Adrenal gland (tissue), 12 donors: ENCODE measurements around the gene RET. TPM values are rescaled to one million over a fixed set of nuclear protein-coding genes. Genes with fewer than 3 reads are reported as not detected.

Source experiments
- DNase-seq, 7 donors: peaks; one replicate each; pipeline ENCODE4 v3.0.0-alpha.2; 2019 to 2020
- H3K27ac ChIP-seq, 5 donors: fragments of 200-600 bp; sonication (generic) in 4 of 5; 1 replicate in 3 of 5; 2 replicates in 2 of 5; pipeline versions ENCODE4 v1.5.1 to v1.8.0; 2016 to 2020; ENCODE audit warnings: mild to moderate bottlenecking in 1 of 5
- H3K27me3 ChIP-seq: fragments of 200-600 bp; 2 replicates; pipeline ENCODE4 v1.8.0; 2021
- H3K36me3 ChIP-seq, 2 donors: fragments of 200-600 bp; replicated peaks in 1 of 2; 1 replicate in 1 of 2; 2 replicates in 1 of 2; pipeline versions ENCODE4 v1.5.1 to v1.8.0; 2018 to 2022
- H3K4me1 ChIP-seq, 2 donors: fragments of 200-600 bp; replicated peaks in 1 of 2; 1 replicate in 1 of 2; 2 replicates in 1 of 2; pipeline versions ENCODE4 v1.5.1 to v1.8.0; 2018 to 2021
- H3K4me3 ChIP-seq, 4 donors: fragments of 200-600 bp; sonication (generic) in 3 of 4; one replicate each; pipeline ENCODE4 v1.5.1; 2016 to 2018
- H3K9me3 ChIP-seq, 3 donors: fragments of 200-600 bp; sonication (generic) in 1 of 3; replicated peaks in 1 of 3; 1 replicate in 2 of 3; 2 replicates in 1 of 3; pipeline versions ENCODE4 v1.5.1 to v1.8.0; 2016 to 2021
- POLR2A ChIP-seq, 2 donors: fragments of 450-650 bp; IDR thresholded peaks; one replicate each; pipeline ENCODE4 v1.6.1; 2017; ENCODE audit warnings: antibody characterized with exemption in 2 of 2, mild to moderate bottlenecking in 2 of 2, moderate library complexity in 1 of 2
- WGBS, 4 donors: extraction: QIAGEN DNeasy Blood & Tissue Kit in 2 of 4; methylation state at CpG; one replicate each; pipeline versions ENCODE4 v1.1.5 to v1.1.7; 2013 to 2017; 5-methylcytosine and 5-hydroxymethylcytosine counted together
- intact Hi-C, 2 donors: fragments of 100-400 bp; cut with DNase I; formaldehyde crosslinking; loops; one replicate each; pipeline versions ENCODE4 v1.14.1 to v1.15.0; 2022 to 2023
- polyA plus RNA-seq, 3 donors: library from polyadenylated mRNA; stranded (reverse); fragments of 200-250 nt in 2 of 3; fragments of 350-450 nt in 1 of 3; fragmentation: Illumina TruSeq in 1 of 3; extraction: RNeasy Lipid Tissue Mini Kit (QIAGEN cat#74804) in 1 of 3; gene quantifications; one replicate each; pipeline ENCODE4 v1.2.3, GENCODE V29; 2013 to 2014
- total RNA-seq, 9 donors: library from RNA; depleted of rRNA in 4 of 9; stranded (reverse); fragments of >200 nt in 4 of 9; fragments of 120-200 nt in 1 of 9; fragmentation: NEBNext Ultra II Directional in 1 of 9; extraction: Animal tissue kit (Norgen Biotek cat#: 25700) in 1 of 9; gene quantifications; one replicate each; pipeline versions ENCODE4 v1.1.0 to v1.2.4, GENCODE V29; 2013 to 2023
- TF ChIP-seq, protein P1 (sequence below), 6 experiments: fragments of 450-650 bp in 4 of 6; fragments of 200-600 bp in 2 of 6; sonication (generic) in 1 of 6; IDR thresholded peaks; 1 replicate in 5 of 6; 2 replicates in 1 of 6; pipeline versions ENCODE4 v1.5.1 to v1.8.0; 2016 to 2021; ENCODE audit warnings: antibody characterized with exemption in 6 of 6, mild to moderate bottlenecking in 2 of 6, moderate library complexity in 1 of 6
- donor health status: healthy with polysubstance abuse.
- donor health status: Bipolar disorder and iron deficiency.
- donor health status: DM: yes; HTN: yes; CAD: no.
- donor health status: DM: no; HTN: no; CAD: no.
- donor health status: DM: no; HTN: no; CAD: no.
- donor health status: DM: yes; HTN: yes; CAD: no.

The RET gene
- total and polyA plus RNA-seq, 12 donors: 1.6 to 43.6 (median 6.0) TPM

DNA sequence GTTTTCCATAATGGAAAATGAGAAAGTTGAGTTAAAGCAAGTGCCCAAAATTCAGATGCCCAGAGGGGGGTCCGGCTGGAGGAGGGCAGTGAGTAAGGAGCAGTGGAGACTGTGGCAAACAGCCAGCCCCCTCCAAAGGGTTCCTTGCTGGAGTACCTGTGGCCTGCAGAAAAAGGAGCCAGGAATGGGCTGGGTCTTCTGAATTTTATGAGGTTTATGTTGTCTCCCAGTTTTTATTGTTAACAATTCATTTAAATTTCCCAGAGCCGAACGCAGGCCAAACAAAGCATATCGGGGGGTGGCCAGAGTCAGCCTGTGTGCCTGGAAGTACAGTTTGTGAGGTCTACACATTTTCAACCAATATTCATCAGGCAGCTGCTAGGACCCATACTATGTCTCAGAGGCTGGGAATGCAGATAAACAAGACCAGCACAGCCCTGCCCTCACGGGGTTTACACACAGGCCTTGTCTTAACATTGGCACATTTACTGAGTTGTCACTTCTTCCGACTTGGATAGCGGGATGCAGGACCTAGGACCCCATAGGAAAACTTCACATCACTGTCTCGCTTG lies 48.5 kb downstream of the RET start:
- 91 to 96% (median 93%) methylated on average over 8 of the region's 8 CpGs for WGBS, 4 donors

DNA sequence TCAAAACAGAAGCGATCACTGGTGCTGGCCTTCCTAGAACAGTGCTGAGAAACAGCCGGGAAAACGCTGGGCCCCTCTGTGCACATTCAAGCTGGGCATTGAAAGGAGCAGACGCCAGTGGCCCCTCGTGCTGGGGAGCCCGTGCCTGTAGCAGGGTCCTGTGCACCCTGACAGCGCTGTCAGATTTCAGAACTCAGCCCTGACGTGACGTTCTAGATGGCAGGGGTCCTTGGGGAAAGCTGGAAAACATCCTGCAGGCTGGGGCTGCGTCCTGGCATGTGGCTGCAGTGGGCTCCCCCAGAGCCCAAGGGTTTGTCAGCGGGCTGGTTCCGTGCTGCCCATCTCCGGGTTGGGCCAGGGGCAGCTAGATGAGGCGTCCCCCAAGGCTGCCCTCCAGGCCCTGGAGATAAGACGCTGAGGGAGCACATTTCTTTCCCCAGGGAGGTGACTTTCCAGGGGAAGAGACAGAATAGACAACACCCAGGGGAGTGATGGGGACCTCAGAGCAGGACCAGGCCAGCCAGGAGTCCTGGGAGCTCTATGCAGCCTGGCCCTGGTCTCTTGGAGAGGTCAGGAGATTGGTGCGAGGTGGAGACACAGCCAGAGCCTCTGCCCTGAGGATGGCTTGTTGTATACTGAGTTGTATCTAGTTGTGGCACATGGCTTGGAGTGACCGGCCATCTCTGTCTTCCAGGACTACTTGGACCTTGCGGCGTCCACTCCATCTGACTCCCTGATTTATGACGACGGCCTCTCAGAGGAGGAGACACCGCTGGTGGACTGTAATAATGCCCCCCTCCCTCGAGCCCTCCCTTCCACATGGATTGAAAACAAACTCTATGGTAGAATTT lies 49.2 kb downstream of the RET start:
- intact Hi-C loops: no loop called here
- peak in 3 of 7 donors; percentile 3 to 45 (median 7) for DNase-seq

More for the DNA sequence above, 48.5 kb downstream of the RET start:
- DNase-seq: peak in 3 of 7 donors; percentile 1 to 45 (median 2)
- no peak for TF ChIP-seq POLR2A (IDR thresholded peaks at IDR 0.05)
- TF ChIP-seq, protein P1, sequence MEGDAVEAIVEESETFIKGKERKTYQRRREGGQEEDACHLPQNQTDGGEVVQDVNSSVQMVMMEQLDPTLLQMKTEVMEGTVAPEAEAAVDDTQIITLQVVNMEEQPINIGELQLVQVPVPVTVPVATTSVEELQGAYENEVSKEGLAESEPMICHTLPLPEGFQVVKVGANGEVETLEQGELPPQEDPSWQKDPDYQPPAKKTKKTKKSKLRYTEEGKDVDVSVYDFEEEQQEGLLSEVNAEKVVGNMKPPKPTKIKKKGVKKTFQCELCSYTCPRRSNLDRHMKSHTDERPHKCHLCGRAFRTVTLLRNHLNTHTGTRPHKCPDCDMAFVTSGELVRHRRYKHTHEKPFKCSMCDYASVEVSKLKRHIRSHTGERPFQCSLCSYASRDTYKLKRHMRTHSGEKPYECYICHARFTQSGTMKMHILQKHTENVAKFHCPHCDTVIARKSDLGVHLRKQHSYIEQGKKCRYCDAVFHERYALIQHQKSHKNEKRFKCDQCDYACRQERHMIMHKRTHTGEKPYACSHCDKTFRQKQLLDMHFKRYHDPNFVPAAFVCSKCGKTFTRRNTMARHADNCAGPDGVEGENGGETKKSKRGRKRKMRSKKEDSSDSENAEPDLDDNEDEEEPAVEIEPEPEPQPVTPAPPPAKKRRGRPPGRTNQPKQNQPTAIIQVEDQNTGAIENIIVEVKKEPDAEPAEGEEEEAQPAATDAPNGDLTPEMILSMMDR (IDR thresholded peaks at IDR 0.05): no peak
- intact Hi-C loops: no loop called here
- Histone ChIP-seq H3K9me3 (no peaks in the 10 kb centered on the region), H3K36me3 (no peaks in the 10 kb centered on the region), H3K4me1 (no peaks in the 10 kb centered on the region), H3K27ac (no peak overlapping the region), H3K27me3 (no peaks in the 10 kb centered on the region), H3K4me3 (no peak overlapping the region)

DNA sequence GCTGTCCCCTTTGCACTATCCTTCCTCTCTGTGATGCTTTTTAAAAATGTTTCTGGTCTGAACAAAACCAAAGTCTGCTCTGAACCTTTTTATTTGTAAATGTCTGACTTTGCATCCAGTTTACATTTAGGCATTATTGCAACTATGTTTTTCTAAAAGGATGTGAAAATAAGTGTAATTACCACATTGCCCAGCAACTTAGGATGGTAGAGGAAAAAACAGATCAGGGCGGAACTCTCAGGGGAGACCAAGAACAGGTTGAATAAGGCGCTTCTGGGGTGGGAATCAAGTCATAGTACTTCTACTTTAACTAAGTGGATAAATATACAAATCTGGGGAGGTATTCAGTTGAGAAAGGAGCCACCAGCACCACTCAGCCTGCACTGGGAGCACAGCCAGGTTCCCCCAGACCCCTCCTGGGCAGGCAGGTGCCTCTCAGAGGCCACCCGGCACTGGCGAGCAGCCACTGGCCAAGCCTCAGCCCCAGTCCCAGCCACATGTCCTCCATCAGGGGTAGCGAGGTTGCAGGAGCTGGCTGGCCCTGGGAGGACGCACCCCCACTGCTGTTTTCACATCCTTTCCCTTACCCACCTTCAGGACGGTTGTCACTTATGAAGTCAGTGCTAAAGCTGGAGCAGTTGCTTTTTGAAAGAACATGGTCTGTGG lies 50.0 kb downstream of the RET start:
- 68 to 83% (median 79%) methylated on average over 7 of the region's 7 CpGs for WGBS, 4 donors
- TF ChIP-seq, protein P1 (IDR thresholded peaks at IDR 0.05): no peak
- no peak for TF ChIP-seq POLR2A (IDR thresholded peaks at IDR 0.05)
- Histone ChIP-seq H3K27me3 (no peaks in the 10 kb centered on the region), H3K4me1 (no peaks in the 10 kb centered on the region), H3K9me3 (no peaks in the 10 kb centered on the region), H3K4me3 (no peak overlapping the region), H3K36me3 (no peaks in the 10 kb centered on the region), H3K27ac (no peak overlapping the region)
- peak in 3 of 7 donors; percentile 6 to 48 (median 8) for DNase-seq
- intact Hi-C loops: no loop called here

More for the DNA sequence above, 49.2 kb downstream of the RET start:
- no peak for TF ChIP-seq POLR2A (IDR thresholded peaks at IDR 0.05)
- TF ChIP-seq, protein P1 (IDR thresholded peaks at IDR 0.05): no peak
- Histone ChIP-seq H3K4me3 (no peak overlapping the region), H3K27ac (no peak overlapping the region), H3K27me3 (no peaks in the 10 kb centered on the region), H3K9me3 (no peaks in the 10 kb centered on the region), H3K36me3 (no peaks in the 10 kb centered on the region), H3K4me1 (no peaks in the 10 kb centered on the region)
- 69 to 89% (median 84%) methylated on average over 14 to 23 of the region's 23 CpGs for WGBS, 4 donors

DNA sequence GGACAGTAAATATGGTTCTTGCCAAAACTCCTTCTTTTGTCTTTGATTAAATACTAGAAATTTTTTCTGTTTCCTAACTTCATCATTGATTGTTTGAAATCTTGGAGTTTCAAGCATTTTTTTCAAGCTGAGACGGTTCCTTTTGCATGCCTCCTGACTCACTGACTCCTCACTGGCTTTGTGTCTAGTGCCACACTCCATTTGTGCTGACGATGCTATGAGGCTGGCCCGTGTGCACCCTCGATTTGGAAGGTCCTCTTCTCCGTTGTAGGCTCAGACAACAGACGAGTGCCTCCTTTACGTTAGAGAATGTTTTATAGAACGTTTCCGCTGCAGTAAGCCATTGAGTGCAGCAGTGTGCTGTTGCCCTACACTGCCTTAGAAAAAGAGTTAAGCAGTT lies 50.6 kb downstream of the RET start:
- H3K4me1 ChIP-seq: no peaks in the 10 kb centered on the region
- TF ChIP-seq, protein P1 (IDR thresholded peaks at IDR 0.05): no peak
- no peak for TF ChIP-seq POLR2A (IDR thresholded peaks at IDR 0.05)
- H3K27me3 ChIP-seq: no peaks in the 10 kb centered on the region
- H3K4me3 ChIP-seq: no peak overlapping the region
- WGBS, 4 donors: 73 to 83% (median 76%) methylated on average over 9 of the region's 9 CpGs
- H3K36me3 ChIP-seq: no peaks in the 10 kb centered on the region
- no peaks in the 10 kb centered on the region for H3K9me3 ChIP-seq
- intact Hi-C loops: no loop called here
- DNase-seq: peak in 2 of 7 donors; percentile 4 to 46
- H3K27ac ChIP-seq: no peak overlapping the region
